A549 (cell line): ENCODE results near the gene SPATS2. TPM values are rescaled to one million over a fixed set of nuclear protein-coding genes. Genes with fewer than 3 reads are reported as not detected.

Experiments used
- ATAC-seq, 2 experiments: fragments of 200-7000 bp in 1 of 2; fragments of >200 bp in 1 of 2; cut with Nextera tagmentation in 1 of 2; cut with Tn5 transposase in 1 of 2; 3 replicates each; pipeline versions ENCODE4 v1.8.0 to v1.9.1; 2018 to 2020; ENCODE audit warnings: mild to moderate bottlenecking in 1 of 2, moderate library complexity in 1 of 2
- CTCF ChIA-PET: fragments of 300-600 bp; sonication (Branson Sonifier 250); formaldehyde crosslinking; extraction: SDS; loops from one replicate; lab custom pipeline; 2021; ENCODE audit warnings: antibody characterized with exemption, inconsistent platforms; lab: Yijun Ruan, JAX
- POLR2A ChIA-PET: fragments of 350-600 bp; formaldehyde crosslinking; extraction: SDS; loops from one replicate; lab custom pipeline; 2021; ENCODE audit warnings: antibody characterized with exemption, inconsistent platforms; lab: Yijun Ruan, JAX
- DNase-seq, 2 experiments: peaks; one replicate each; pipeline versions ENCODE4 v3.0.0 to v3.0.0-alpha.2; 2011 to 2016; ENCODE audit warnings: low read depth in 1 of 2, low spot score in 1 of 2
- FAIRE-seq: peaks from 2 replicates; lab custom pipeline; 2011; peaks lifted over from hg19 to GRCh38; lab: Jason Lieb, UNC
- H3K27ac ChIP-seq, 2 experiments: fragments of >200 bp; sonication (Bioruptor Twin); formaldehyde crosslinking; 3 replicates each; pipeline ENCODE4 v1.5.1; 2016 to 2017
- H3K4me1 ChIP-seq: fragments of >200 bp; sonication (Bioruptor Twin); formaldehyde crosslinking; 3 replicates; pipeline ENCODE4 v1.6.1; 2016
- H3K4me2 ChIP-seq: fragments of >200 bp; sonication (Bioruptor Twin); formaldehyde crosslinking; 3 replicates; pipeline ENCODE4 v1.6.1; 2016
- H3K4me3 ChIP-seq: fragments of >200 bp; sonication (Bioruptor Twin); formaldehyde crosslinking; 3 replicates; pipeline ENCODE4 v1.5.1; 2016
- H3K9me3 ChIP-seq: fragments of >200 bp; sonication (Bioruptor Twin); formaldehyde crosslinking; 3 replicates; pipeline ENCODE4 v1.6.1; 2016
- CBX8 ChIP-seq: fragments of 200-600 bp; sonication (generic); IDR thresholded peaks from 2 replicates; pipeline ENCODE4 v1.6.1; 2016
- CEBPB ChIP-seq, 2 experiments: fragments of >200 bp in 1 of 2; sonication (Bioruptor Twin) in 1 of 2; formaldehyde crosslinking in 1 of 2; IDR thresholded peaks; 2 replicates each; pipeline ENCODE4 v1.6.1; 2012 to 2016
- CHD2 ChIP-seq: fragments of 150-350 bp; IDR thresholded peaks from 2 replicates; pipeline ENCODE4 v1.6.1; 2014; ENCODE audit warnings: low read length; ENCODE audit not compliant: partially characterized antibody
- CHD4 ChIP-seq: fragments of 200-600 bp; sonication (generic); IDR thresholded peaks from 2 replicates; pipeline ENCODE4 v1.6.1; 2016; ENCODE audit warnings: antibody characterized with exemption, mild to moderate bottlenecking, borderline replicate concordance
- EP300 ChIP-seq, 2 experiments: fragments of >200 bp; sonication (Bioruptor Twin); formaldehyde crosslinking; IDR thresholded peaks; 2 replicates in 1 of 2; 3 replicates in 1 of 2; pipeline ENCODE4 v1.6.1; 2016 to 2017
- FOSL2 ChIP-seq, 2 experiments: fragments of 450-650 bp in 1 of 2; fragments of >200 bp in 1 of 2; sonication (Bioruptor Twin) in 1 of 2; formaldehyde crosslinking; IDR thresholded peaks; 2 replicates each; pipeline versions ENCODE4 v1.5.0 to v1.6.1; 2016 to 2020; ENCODE audit warnings: mild to moderate bottlenecking in 1 of 2, moderate library complexity in 1 of 2
- FOXS1 ChIP-seq: fragments of 250-450 bp; sonication (Bioruptor Pico); IDR thresholded peaks from 2 replicates; pipeline ENCODE4 v1.5.0; 2020; ENCODE audit warnings: mild to moderate bottlenecking, moderate library complexity
- GATA3 ChIP-seq: IDR thresholded peaks from 2 replicates; pipeline ENCODE4 v1.6.1; 2012; ENCODE audit warnings: borderline replicate concordance
- HOXB13 ChIP-seq: fragments of 250-450 bp; sonication (Bioruptor Pico); IDR thresholded peaks from 2 replicates; pipeline ENCODE4 v1.5.0; 2020; ENCODE audit warnings: low read depth, mild to moderate bottlenecking, moderate library complexity
- JUN ChIP-seq, 2 experiments: fragments of >200 bp; sonication (Bioruptor Twin); formaldehyde crosslinking; IDR thresholded peaks; 2 replicates in 1 of 2; 3 replicates in 1 of 2; pipeline ENCODE4 v1.6.1; 2016 to 2017
- JUNB ChIP-seq: fragments of >200 bp; sonication (Bioruptor Twin); formaldehyde crosslinking; IDR thresholded peaks from 2 replicates; pipeline ENCODE4 v1.6.1; 2016
- MAZ ChIP-seq: fragments of 150-350 bp; IDR thresholded peaks from 2 replicates; pipeline ENCODE4 v1.6.1; 2014; ENCODE audit warnings: antibody characterized with exemption, low read depth, low read length, borderline replicate concordance
- MYC ChIP-seq: IDR thresholded peaks from 2 replicates; pipeline ENCODE4 v1.6.1; 2012; ENCODE audit warnings: mild to moderate bottlenecking, inconsistent platforms, low read length, improper control_type of control experiment, borderline replicate concordance
- RAD21 ChIP-seq, 2 experiments: fragments of >200 bp in 1 of 2; sonication (Bioruptor Twin) in 1 of 2; formaldehyde crosslinking in 1 of 2; IDR thresholded peaks in 1 of 2; conservative IDR thresholded peaks in 1 of 2; 2 replicates in 1 of 2; 3 replicates in 1 of 2; pipeline ENCODE4 v1.6.1; 2012 to 2018; ENCODE audit warnings: inconsistent platforms in 1 of 2
- RARB ChIP-seq: fragments of 250-450 bp; sonication (Bioruptor Pico); IDR thresholded peaks from 2 replicates; pipeline ENCODE4 v1.8.0; 2021; ENCODE audit warnings: mild to moderate bottlenecking, moderate library complexity
- TFCP2L1 ChIP-seq: fragments of 250-450 bp; sonication (Bioruptor Pico); IDR thresholded peaks from 2 replicates; pipeline ENCODE4 v1.5.0; 2021; ENCODE audit warnings: mild to moderate bottlenecking
- ZNF302 ChIP-seq: fragments of 250-450 bp; sonication (Bioruptor Pico); IDR thresholded peaks from 2 replicates; pipeline ENCODE4 v1.9.0; 2021; ENCODE audit warnings: inconsistent platforms, mild to moderate bottlenecking, moderate library complexity
- ZSCAN20 ChIP-seq: fragments of 250-450 bp; sonication (Bioruptor Pico); IDR thresholded peaks from 2 replicates; pipeline ENCODE4 v1.8.0; 2022; ENCODE audit warnings: mild to moderate bottlenecking, moderate library complexity
- WGBS: methylation state at CpG from one replicate; pipeline ENCODE4 v1.1.6; 2017; ENCODE audit errors: missing lambda C conversion rate; 5-methylcytosine and 5-hydroxymethylcytosine counted together
- polyA plus RNA-seq, 4 experiments: library from polyadenylated mRNA; depleted of rRNA in 3 of 4; stranded (reverse); fragments of >200 nt; fragmentation: RNase III in 1 of 4; extraction: RNeasy Plus Mini Kit Qiagen cat#74134 plus additional on column Dnase treatment in 1 of 4; gene quantifications; 2 replicates in 3 of 4; 3 replicates in 1 of 4; pipeline ENCODE4 v1.2.3, GENCODE V29; 2011 to 2017
- TF ChIP-seq, protein P1 (sequence below): IDR thresholded peaks from 2 replicates; pipeline ENCODE4 v1.6.1; 2012; ENCODE audit warnings: low read depth, borderline replicate concordance
- TF ChIP-seq, protein P2 (sequence below): fragments of 250-450 bp; sonication (Bioruptor Pico); IDR thresholded peaks from 2 replicates; pipeline ENCODE4 v1.5.0; 2020; ENCODE audit warnings: low read depth, mild to moderate bottlenecking, moderate library complexity
- TF ChIP-seq, protein P3 (sequence below): fragments of 200-600 bp; sonication (generic); IDR thresholded peaks from 2 replicates; pipeline ENCODE4 v1.6.1; 2016; ENCODE audit warnings: antibody characterized with exemption, mild to moderate bottlenecking, moderate library complexity
- TF ChIP-seq, protein P4 (sequence below): fragments of >200 bp; sonication (Bioruptor Twin); formaldehyde crosslinking; IDR thresholded peaks from 2 replicates; pipeline ENCODE4 v1.6.1; 2016
- TF ChIP-seq, protein P5 (sequence below): fragments of >200 bp; sonication (Bioruptor Twin); formaldehyde crosslinking; IDR thresholded peaks from 3 replicates; pipeline ENCODE4 v1.5.1; 2016
- TF ChIP-seq, protein P6 (sequence below): fragments of 150-350 bp; IDR thresholded peaks from 2 replicates; pipeline ENCODE4 v1.6.1; 2014; ENCODE audit warnings: low read depth, mild to moderate bottlenecking, low read length
- TF ChIP-seq, protein P7 (sequence below): IDR thresholded peaks from 2 replicates; pipeline ENCODE4 v1.6.1; 2012
- TF ChIP-seq, protein P8 (sequence below): fragments of >200 bp; sonication (Bioruptor Twin); formaldehyde crosslinking; IDR thresholded peaks from 3 replicates; pipeline ENCODE4 v1.6.1; 2016

Gene SPATS2
- polyA plus RNA-seq, 2 of the 4 experiments (the other 2 are of a cell fraction): 37.7 to 154 TPM

DNA sequence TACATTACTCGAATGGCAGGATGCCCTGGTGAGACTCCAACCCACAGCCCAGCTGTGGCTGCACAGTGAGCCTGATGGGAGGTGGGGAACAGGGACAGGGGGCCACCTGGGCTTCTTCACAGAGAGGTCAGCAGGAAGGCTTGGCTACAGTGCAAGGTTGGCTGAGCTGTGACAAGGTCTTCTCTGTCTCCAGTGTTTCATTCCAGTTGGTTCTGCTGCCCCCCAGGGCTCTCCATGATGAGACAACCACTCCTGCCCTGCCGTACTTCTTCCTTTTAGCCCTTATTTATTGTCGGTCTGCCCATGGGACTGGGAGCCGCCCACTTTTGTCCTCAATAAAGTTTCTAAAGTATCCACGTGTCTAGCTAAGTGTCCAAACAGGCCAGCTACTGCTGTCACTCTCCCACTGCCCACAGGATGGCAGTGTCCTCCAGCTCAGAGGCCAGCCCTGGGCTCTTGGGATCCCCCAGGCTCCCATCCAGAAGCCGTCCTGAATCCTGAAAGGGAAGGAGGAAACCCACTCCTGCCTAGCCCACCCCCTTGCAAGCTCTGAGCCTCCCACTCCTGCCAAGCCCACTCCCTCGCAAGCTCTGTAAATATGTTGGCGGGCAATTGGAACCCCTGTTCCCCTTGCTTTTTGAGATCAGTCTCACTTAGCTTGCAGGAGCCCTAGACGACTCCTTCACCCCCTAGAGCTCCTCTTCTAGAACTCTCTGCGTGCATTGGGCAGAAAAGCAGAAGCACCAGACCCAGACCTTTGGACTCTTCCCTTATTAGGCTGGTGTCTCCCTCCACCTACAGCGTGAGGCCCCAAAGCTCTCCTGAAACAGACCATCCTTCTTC, 35.7 kb upstream of the SPATS2 start (continued):
- TF ChIP-seq HOXB13 (CRISPR knock-in tag) (no peak), CBX8 (no peak), MYC (peak; percentile 71; the same call in 1 of the 2 replicates), EP300 (IDR thresholded peaks at IDR 0.05) (no peak), JUNB (no peak), JUN (IDR thresholded peaks at IDR 0.05) (no peak), MAZ (no peak), FOSL2 (IDR thresholded peaks at IDR 0.05) (no peak), FOSL2 (CRISPR knock-in tag; IDR thresholded peaks at IDR 0.05) (no peak), RAD21 (conservative IDR thresholded peaks at IDR 0.05 in 1 of 2, IDR thresholded peaks at IDR 0.05 in 1 of 2) (peak; percentile 85 to 86), RARB (CRISPR knock-in tag) (no peak), CEBPB (IDR thresholded peaks at IDR 0.05) (no peak)
- TF ChIP-seq, protein P1, sequence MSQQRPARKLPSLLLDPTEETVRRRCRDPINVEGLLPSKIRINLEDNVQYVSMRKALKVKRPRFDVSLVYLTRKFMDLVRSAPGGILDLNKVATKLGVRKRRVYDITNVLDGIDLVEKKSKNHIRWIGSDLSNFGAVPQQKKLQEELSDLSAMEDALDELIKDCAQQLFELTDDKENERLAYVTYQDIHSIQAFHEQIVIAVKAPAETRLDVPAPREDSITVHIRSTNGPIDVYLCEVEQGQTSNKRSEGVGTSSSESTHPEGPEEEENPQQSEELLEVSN: no peak
- TF ChIP-seq, protein P2, sequence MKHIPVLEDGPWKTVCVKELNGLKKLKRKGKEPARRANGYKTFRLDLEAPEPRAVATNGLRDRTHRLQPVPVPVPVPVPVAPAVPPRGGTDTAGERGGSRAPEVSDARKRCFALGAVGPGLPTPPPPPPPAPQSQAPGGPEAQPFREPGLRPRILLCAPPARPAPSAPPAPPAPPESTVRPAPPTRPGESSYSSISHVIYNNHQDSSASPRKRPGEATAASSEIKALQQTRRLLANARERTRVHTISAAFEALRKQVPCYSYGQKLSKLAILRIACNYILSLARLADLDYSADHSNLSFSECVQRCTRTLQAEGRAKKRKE (CRISPR knock-in tag): no peak
- TF ChIP-seq, protein P3, sequence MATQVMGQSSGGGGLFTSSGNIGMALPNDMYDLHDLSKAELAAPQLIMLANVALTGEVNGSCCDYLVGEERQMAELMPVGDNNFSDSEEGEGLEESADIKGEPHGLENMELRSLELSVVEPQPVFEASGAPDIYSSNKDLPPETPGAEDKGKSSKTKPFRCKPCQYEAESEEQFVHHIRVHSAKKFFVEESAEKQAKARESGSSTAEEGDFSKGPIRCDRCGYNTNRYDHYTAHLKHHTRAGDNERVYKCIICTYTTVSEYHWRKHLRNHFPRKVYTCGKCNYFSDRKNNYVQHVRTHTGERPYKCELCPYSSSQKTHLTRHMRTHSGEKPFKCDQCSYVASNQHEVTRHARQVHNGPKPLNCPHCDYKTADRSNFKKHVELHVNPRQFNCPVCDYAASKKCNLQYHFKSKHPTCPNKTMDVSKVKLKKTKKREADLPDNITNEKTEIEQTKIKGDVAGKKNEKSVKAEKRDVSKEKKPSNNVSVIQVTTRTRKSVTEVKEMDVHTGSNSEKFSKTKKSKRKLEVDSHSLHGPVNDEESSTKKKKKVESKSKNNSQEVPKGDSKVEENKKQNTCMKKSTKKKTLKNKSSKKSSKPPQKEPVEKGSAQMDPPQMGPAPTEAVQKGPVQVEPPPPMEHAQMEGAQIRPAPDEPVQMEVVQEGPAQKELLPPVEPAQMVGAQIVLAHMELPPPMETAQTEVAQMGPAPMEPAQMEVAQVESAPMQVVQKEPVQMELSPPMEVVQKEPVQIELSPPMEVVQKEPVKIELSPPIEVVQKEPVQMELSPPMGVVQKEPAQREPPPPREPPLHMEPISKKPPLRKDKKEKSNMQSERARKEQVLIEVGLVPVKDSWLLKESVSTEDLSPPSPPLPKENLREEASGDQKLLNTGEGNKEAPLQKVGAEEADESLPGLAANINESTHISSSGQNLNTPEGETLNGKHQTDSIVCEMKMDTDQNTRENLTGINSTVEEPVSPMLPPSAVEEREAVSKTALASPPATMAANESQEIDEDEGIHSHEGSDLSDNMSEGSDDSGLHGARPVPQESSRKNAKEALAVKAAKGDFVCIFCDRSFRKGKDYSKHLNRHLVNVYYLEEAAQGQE: no peak
- TF ChIP-seq, protein P4, sequence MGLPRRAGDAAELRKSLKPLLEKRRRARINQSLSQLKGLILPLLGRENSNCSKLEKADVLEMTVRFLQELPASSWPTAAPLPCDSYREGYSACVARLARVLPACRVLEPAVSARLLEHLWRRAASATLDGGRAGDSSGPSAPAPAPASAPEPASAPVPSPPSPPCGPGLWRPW: no peak
- TF ChIP-seq, protein P5, sequence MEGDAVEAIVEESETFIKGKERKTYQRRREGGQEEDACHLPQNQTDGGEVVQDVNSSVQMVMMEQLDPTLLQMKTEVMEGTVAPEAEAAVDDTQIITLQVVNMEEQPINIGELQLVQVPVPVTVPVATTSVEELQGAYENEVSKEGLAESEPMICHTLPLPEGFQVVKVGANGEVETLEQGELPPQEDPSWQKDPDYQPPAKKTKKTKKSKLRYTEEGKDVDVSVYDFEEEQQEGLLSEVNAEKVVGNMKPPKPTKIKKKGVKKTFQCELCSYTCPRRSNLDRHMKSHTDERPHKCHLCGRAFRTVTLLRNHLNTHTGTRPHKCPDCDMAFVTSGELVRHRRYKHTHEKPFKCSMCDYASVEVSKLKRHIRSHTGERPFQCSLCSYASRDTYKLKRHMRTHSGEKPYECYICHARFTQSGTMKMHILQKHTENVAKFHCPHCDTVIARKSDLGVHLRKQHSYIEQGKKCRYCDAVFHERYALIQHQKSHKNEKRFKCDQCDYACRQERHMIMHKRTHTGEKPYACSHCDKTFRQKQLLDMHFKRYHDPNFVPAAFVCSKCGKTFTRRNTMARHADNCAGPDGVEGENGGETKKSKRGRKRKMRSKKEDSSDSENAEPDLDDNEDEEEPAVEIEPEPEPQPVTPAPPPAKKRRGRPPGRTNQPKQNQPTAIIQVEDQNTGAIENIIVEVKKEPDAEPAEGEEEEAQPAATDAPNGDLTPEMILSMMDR: peak; percentile 82

DNA sequence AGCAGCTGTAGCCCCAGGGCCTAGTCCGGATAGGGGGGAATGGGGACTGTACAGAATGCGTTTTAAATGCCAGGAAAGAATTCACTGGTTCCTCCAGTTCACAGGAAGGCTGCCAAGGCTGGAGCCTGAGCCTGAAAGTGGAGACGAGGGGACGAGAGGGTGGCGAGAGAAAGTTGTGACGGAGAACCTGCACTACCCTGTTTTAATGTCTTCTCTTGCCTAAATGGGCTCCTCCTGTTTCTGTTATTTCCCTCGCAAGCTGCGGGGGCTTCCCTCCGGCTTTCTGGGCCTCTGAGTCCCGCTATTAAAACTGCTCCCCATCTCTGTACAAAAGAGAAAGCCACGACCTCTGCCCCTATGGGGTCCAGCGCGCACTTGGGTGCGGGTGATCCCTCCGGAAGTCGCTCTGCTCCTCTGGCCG, 34.8 kb upstream of the SPATS2 start:
- H3K27ac ChIP-seq: no peak overlapping the region
- peaks cover 9% of the 10 kb centered on the region; the same call in 2 of the 3 replicates for H3K4me1 ChIP-seq
- CTCF ChIA-PET: interaction anchor here (0.7 to 6.5 kb wide), 39 partner anchors 10 to 377 kb away, joined by 3 to 144 read pairs (median 8); partner anchors contain the start of genes DNAJC22, KCNH3, PRPH and SPATS2
- WGBS: 87% methylated on average over 17 of the region's 17 CpGs
- POLR2A ChIA-PET: interaction anchor here (1.5 to 1.6 kb wide), 2 partner anchors 10 kb away, joined by 4 to 13 read pairs; partner anchors contain the start of gene TROAP
- no peak overlapping the region for H3K4me3 ChIP-seq
- FAIRE-seq (no peak), ATAC-seq (no peak), DNase-seq (no peak)
- no peaks in the 10 kb centered on the region for H3K9me3 ChIP-seq
- no peak overlapping the region for H3K4me2 ChIP-seq
- TF ChIP-seq CHD4 (no peak), ZSCAN20 (CRISPR knock-in tag) (no peak), GATA3 (no peak), FOXS1 (CRISPR knock-in tag) (no peak), ZNF302 (CRISPR knock-in tag) (no peak), JUNB (no peak), CHD2 (no peak), TFCP2L1 (no peak), EP300 (IDR thresholded peaks at IDR 0.05) (no peak)
- TF ChIP-seq, protein P6, sequence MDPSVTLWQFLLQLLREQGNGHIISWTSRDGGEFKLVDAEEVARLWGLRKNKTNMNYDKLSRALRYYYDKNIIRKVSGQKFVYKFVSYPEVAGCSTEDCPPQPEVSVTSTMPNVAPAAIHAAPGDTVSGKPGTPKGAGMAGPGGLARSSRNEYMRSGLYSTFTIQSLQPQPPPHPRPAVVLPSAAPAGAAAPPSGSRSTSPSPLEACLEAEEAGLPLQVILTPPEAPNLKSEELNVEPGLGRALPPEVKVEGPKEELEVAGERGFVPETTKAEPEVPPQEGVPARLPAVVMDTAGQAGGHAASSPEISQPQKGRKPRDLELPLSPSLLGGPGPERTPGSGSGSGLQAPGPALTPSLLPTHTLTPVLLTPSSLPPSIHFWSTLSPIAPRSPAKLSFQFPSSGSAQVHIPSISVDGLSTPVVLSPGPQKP: no peak
- TF ChIP-seq, protein P7, sequence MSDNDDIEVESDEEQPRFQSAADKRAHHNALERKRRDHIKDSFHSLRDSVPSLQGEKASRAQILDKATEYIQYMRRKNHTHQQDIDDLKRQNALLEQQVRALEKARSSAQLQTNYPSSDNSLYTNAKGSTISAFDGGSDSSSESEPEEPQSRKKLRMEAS: no peak
- TF ChIP-seq, protein P4: no peak
- TF ChIP-seq, protein P8, sequence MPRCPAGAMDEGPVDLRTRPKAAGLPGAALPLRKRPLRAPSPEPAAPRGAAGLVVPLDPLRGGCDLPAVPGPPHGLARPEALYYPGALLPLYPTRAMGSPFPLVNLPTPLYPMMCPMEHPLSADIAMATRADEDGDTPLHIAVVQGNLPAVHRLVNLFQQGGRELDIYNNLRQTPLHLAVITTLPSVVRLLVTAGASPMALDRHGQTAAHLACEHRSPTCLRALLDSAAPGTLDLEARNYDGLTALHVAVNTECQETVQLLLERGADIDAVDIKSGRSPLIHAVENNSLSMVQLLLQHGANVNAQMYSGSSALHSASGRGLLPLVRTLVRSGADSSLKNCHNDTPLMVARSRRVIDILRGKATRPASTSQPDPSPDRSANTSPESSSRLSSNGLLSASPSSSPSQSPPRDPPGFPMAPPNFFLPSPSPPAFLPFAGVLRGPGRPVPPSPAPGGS: no peak
